Measurements from ENCODE around the gene REP15.
"Not testable (repeated sequence)": the region's sequence is repeated elsewhere in the genome, so short reads cannot be mapped to it uniquely, and the experiment has no call there.

Gene REP15

DNA sequence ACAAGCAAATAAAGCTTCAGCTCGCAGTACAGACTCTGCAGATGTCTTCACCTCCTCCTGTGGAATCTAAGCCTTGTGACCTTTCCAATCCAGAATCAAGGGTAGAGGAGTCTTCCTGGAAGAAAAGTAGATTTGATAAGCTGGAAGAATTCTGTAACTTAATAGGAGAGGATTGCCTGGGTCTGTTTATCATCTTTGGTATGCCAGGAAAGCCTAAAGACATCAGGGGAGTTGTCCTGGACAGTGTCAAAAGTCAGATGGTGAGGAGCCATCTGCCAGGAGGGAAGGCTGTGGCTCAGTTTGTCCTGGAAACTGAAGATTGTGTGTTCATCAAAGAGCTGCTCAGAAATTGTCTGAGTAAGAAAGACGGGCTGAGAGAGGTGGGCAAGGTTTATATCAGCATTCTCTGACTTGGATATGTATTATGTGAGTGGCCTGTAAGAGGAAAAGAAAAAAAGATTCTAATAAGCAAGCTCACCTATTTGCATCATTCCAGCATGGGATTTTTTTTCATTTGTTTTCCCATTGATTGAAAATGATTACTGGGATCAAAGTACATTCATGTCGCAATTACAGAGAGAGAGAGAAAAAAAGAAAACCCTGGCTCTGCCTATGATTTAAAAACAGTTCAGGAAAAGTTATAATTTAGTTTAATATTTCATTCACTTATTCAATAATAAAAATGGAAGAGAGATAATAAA is 767 bp downstream of the REP15 start:
- DNase-seq (ENCODE audit: low read depth), result no peak

DNA sequence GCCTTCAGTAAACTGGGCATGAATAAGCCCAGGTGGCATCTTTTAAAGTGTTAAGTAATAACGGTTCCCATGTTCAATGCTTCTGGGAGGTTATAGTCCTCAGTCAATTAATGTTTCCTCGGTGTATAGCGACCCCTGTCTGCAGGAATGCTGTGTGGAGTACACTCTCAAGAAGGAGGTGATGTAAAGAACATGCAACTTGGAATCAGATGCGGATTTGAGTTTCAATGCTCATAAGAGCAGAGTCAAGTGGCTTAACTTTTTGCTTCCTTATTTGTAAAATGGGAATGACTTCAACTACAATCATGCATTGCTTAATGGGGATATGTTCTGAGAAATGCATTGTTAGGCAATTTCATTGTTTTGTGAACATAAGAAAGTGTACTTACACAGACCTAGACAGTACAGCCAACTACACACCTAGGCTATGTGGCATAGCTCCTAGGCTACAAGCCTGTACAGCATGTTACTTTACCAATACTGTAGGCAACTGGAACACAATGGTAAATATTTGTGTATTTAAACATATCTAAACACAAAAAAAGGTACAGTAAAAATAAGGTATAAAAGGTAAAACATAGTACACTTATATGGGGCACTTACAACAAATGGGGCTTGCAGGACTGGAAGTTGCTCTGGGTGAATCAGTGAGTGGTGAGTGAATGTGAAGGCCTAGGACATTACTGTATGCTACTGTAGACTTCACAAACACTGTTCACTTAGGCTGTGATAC is 7.6 kb downstream of the REP15 start:
- DNase-seq (ENCODE audit: low read depth), result peak; percentile 94

DNA sequence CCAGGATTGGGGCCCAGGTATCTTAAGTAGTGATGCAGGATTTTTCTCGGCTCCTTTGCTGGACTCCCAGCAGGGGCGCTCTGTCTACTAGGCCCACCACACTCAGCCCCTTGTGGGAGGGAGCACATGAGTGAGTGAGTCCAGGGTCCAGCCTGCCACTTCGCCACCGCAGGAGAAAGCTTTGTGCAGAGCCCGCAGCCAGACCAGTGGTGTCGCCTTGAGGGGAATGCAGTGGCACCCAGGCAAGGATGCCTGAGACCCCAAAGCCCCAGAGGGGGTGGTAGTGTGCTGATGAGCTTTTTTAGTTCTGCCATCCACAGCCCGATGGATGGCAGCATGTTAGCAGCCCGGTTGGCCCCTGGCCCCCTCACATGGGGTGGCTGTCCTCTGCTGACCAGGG is 9.0 kb downstream of the REP15 start:
- no peak for DNase-seq (ENCODE audit: low read depth)

DNA sequence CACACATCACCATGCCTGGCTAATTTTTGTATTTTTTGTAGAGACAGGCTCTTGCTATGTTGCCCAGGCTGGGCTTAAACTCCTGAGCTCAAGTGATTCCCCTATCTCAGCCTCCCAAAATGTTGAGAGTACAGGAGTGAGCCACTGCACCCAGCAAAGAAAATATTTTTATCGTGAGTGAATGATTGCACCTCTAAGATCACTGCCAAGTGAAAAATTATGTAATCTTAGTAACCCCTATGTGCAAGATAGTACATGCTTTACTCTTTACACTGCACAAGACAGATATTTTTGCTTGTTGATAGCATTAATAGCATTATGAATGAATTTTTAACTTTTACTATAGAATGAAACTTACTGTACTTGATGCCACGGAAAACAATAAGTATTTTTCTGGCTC is 11.0 kb downstream of the REP15 start:
- DNase-seq (ENCODE audit: low read depth), result no peak

DNA sequence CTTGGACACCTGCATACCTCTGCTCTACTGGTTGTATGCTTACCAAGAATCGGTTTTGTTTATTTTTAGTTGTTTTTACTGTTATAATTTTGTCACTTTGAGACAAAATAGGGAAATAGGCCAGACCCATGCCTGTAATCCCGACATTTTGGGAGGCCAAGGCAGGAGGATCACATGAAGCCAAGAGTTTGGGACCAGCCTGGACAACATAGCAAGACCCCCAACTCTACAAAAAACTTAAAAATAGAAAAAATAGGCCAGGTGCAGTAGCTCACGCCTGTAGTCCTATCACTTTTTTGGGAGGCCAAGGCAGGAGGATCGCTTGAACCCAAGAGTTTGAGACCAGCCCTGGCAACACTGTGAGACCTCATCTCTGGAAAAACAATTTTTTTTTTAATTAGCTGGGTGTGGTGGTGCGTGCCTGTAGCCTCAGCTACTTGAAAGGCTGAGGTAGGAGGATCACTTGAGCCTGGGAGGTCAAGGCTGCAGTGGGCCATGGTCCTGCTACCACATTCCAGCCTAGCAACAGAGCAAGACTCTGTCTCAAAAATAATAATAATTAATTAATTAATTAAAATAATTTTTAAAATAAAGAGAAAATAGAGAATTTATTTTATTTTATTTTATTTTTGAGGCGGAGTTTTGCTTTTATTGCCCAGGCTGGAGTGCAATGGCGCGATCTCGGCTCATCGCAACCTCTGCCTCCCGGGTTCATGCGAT is 13.1 kb downstream of the REP15 start:
- no peak for DNase-seq (ENCODE audit: low read depth)

DNA sequence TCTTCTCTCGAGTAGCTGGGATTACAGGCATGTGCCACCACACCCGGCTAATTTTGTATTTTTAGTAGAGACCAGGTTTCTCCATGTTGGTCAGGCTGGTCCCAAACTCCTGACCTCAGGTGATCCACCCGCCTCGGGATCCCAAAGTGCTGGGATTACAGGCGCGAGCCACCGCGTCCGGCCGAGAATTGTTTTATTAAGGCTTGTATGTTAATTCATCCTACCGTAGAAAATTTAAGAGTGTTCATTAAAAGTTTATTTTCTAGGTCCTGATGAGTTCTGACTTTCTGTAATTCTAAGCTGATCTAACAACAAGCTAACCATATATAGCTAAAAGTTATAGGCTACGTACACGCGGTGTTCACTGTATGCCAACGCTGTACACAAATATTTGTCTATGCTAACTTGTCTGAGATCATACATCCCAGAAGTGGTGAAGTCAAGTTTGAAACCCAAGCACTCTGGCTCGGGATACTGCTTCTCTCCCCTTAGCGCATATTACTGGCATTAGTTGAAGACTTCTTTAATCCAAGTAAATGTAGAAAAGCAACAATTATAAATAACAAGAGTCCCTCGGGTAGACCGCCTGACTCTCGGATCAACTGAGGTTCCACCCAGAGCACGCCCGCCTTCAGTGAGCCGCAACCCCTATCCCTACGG is 13.8 kb downstream of the REP15 start:
- peak; percentile 54 for DNase-seq (ENCODE audit: low read depth)

DNA sequence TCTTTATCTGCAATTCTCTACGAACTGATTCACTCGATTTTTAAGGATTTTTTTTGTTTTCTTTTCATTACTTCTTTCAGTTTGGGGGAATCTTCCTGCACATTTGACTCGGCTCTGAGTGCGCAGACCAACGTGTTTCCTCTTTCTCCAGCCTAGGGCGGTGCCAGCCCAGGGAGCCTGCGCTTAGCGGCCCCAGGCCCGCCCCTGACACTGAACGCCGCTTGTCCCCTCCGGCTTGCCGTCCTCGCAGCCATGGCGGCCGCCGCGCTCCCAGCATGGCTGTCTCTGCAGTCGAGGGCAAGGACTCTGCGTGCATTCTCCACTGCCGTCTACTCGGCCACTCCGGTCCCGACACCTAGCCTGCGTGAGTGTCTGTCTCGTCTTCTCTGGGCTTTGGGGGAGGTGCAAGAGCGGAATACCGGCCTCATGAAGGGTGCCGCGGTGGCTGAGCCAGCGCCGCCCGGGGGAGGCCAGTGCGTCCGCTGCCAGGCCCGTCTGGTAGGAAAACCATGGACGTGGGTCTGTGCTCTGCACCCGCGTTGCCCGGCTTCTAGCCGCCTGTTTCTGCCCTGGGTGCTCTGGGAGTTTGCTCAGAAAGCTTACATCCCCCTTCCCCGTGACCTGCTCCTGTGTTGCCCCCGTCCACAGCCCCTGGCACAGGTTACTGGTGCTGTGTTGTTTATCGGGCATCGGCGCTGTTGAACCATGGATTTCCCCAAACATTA is 14.5 kb downstream of the REP15 start, which contains the start of gene MRPS35:
Gene MRPS35, plus strand, starts transcription at position 241 of the 725 bp plus-strand sequence. Its CDS starts 12 bp downstream, at position 253.
- DNase-seq (ENCODE audit: low read depth), result peak; percentile 95

DNA sequence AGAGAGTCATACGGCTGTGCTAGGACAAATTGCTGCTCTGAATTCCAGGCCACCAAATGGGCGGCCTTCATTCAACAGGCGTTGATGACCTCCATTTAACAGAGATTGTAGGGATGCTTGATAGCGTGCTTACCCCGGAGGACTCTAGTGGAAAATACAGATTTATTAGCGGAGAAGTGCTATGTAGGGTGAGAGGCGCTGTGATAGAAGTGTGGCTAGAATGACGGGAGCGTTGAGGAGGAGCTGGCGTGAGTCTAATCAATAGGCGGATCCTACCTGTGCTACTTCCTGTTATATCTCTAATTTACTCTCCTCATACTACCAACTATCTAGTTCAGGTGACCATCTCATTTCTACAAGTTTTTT is 15.1 kb downstream of the REP15 start:
- DNase-seq (ENCODE audit: low read depth), result no peak

DNA sequence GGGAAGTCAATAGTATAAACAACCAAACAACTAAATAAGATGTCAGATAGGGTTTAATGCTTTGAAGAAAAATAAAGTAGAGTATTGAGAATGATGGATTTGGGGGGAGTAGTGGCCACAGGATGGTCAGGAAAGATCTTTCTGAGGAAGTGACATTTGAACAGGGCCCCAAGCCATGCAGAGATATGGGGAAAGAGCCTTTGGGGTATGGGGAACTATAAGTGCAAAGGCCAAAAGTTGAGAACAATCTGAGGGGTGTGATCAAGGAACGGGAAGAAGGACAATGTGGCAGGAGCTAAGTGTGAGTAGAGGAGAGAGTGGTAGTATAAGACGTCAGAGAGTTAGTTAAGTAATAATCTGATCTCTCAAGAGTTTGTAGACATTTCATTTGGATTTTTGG is 15.7 kb downstream of the REP15 start:
- DNase-seq (ENCODE audit: low read depth), result no peak

DNA sequence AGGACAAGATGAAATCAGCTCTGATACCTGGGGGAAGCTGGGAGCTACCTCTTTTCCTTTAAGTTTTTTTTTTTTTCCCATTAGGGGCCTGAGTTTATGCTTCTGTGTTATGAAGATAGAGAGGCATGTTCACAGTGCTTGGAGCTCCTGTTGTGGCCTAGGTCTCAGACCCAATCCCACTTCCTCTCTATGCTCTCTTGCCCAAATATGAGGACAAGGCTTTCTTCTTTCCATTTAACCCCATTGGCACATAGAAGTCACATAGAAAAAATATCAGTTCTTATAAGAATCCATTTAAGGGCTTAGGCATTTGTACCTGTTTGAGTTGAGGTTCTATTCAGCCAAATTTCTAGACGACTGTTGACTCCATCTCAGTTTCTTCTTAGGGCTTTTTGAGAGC is 27.0 kb downstream of the REP15 start:
- no peak for DNase-seq (ENCODE audit: low read depth)

DNA sequence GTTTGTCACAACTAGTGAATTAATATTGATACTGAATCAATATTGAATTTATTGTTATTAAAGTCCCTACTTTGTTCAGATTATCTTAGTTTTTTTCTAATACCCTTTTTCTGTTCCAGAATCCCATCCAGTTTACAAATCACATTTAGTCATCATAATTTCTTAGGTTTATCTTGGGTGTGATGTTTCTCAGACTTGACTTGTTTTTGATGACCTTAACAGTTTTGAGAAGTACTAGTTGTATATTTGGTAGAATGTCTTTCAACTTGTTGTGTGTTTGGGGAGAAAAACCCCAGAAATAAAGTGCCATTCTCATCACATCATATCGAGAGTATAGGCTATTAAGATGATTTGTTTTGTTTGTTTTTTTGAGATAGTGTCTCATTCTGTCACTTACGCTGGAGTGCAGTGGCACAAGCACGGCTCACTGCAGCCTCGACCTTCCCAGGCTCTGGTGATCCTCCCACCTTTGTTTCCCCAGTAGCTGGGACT is 33.9 kb downstream of the REP15 start:
- no peak for DNase-seq (ENCODE audit: low read depth)

DNA sequence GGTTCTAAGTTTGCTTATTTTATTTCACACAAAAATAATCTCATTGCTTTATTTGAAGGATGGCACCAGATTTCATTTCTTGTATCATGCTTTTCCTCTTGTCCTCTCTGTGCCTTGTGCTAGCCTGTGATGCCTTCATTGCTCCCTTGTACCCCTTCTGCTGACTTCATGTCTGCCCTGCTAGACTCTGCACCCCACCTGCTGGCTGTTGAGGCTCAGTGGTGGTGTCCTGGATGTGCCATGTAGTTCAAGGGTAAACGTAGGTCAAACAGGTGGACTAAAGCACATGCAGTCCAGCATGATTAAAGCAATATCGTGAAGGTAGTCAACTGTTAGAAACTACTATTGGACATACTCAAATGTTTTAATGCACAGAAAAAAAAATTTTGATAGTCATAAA is 36.0 kb downstream of the REP15 start:
- DNase-seq (ENCODE audit: low read depth), result no peak

DNA sequence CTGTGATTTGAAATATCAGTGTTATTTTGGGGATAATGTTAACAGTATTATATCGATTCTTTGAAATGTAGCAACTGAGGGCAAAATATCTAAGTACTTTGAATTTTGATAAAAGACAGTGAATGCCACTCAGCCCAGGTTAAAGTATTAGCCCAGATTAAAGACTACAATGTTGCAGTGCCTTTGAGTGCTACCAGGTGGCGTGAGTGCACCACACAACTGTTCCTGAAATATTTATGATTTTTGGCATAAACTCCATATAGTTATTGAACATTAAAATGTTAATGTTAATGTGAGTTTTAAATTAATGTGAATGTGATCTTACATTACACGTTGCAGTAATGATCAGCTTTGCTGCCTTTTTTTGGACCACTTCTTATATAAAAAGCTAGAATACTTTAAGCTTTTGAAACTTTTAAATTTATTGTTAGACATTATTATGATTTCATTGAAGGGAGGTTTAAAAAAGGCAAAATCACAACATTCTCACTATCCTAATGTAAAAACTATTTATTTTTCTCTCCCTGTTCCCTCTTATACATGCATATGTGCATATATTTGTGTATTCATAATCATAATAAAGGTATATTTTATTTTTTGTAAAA is 36.9 kb downstream of the REP15 start:
- DNase-seq (ENCODE audit: low read depth), result peak; percentile 25

DNA sequence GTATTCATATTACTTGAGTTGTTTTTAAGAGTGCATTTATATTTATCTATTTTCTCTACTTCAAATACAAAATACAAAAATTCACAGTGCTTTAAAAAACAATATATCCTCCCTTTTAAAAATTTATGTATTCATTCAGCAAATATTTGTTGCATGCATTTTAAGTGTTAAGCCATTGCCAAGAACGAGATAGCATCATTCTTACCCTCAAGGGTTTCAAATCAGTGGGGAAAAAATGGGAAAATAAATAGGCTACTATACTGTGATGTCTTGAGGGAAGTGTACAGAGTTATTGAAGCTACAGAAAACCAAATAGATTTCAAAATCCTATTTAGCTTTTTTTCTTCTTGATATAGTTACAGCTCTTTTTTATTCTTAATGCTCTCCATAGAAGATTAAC is 37.5 kb downstream of the REP15 start:
- no peak for DNase-seq (ENCODE audit: low read depth)

DNA sequence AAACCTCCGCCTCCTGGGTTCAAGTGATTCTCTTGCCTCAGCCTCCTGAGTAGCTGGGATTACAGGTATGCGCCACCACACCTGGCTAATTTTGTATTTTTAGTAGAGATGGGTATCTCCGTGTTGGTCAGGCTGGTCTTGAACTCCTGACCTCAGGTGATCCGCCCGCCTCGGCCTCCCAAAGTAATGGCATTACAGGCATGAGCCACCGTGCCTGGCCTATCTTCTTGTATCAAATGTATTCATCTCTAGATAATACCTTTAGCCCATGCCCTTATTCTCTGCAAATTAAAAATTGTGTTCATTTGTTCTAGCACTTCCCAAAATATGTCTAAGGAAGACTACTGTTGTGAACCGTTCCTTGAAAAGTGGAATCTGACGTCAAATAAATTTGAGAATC is 38.1 kb downstream of the REP15 start:
- DNase-seq (ENCODE audit: low read depth), result not testable (repeated sequence)

DNA sequence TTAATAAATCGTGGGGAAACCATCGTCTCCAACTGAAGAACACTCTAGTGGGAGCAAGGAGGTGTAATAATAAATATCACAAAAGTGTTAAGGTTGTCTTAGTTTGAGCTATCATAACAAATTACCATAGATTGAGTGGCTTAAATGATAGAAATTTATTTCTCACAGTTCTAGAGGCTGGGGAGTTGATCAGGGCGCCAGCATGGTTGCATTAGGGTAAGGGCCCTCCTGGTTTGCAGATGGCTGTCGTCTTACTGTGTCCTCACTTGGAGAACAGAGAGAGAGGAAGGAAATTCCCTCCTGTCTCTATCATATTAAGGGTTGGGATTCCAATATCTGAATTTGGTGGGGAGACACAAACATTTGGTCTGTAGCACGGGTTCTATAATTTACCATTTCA is 47.4 kb downstream of the REP15 start:
- no peak for DNase-seq (ENCODE audit: low read depth)

DNA sequence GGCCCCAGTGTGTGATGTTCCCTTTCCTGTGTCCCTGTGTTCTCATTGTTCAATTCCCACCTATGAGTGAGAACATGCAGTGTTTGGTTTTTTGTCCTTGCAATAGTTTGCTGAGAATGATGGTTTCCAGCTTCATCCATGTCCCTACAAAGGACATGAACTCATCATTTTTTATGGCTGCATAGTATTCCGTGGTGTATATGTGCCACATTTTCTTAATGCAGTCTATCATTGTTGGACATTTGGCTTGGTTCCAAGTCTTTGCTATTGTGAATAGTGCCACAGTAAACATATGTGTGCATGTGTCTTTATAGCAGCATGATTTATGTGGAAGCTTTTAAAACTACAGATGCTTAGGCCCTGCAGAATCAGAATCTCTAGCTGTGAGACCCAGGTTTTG is 49.5 kb downstream of the REP15 start:
- DNase-seq (ENCODE audit: low read depth), result not testable (repeated sequence)

Measured in fibroblast of gingiva (primary cell).